ENCODE data around the gene NCAM2. TPM values are rescaled to one million over a fixed set of nuclear protein-coding genes. Genes with fewer than 3 reads are reported as not detected.

NCAM2 gene
- total and polyA plus RNA-seq, 2 donors, result 2.8 to 20.1 TPM

DNA sequence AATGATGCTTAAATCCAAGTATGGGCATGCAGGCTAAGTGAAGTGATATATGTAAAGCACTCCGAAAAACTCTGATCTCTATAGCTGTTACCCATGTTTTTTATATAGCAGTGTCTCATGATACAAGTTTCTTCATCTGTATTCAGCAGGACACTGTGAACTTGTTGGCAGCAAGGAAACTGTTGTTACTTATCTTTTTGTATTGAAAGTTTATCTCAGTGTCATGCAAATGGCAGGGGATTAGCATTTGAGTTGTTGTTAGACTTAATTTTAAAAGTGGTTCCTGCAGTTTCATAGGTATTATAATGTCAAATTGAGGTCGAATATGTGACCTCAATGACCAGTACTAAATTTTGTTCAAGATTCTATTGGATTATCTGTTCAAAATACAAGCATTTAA is 47.9 kb downstream of the NCAM2 start:
- 22% methylated on average over 2 of the region's 2 CpGs for WGBS
- H3K36me3 ChIP-seq (ENCODE audit: insufficient read depth), result no peaks in the 10 kb centered on the region
- no peak overlapping the region for H3K4me3 ChIP-seq (ENCODE audit: low read depth, low read length)
- H3K27ac ChIP-seq (ENCODE audit: low read depth), result no peak overlapping the region
- DNase-seq (ENCODE audit: extremely low spot score), result no peak
- H3K4me1 ChIP-seq (ENCODE audit: insufficient read depth), result no peaks in the 10 kb centered on the region

DNA sequence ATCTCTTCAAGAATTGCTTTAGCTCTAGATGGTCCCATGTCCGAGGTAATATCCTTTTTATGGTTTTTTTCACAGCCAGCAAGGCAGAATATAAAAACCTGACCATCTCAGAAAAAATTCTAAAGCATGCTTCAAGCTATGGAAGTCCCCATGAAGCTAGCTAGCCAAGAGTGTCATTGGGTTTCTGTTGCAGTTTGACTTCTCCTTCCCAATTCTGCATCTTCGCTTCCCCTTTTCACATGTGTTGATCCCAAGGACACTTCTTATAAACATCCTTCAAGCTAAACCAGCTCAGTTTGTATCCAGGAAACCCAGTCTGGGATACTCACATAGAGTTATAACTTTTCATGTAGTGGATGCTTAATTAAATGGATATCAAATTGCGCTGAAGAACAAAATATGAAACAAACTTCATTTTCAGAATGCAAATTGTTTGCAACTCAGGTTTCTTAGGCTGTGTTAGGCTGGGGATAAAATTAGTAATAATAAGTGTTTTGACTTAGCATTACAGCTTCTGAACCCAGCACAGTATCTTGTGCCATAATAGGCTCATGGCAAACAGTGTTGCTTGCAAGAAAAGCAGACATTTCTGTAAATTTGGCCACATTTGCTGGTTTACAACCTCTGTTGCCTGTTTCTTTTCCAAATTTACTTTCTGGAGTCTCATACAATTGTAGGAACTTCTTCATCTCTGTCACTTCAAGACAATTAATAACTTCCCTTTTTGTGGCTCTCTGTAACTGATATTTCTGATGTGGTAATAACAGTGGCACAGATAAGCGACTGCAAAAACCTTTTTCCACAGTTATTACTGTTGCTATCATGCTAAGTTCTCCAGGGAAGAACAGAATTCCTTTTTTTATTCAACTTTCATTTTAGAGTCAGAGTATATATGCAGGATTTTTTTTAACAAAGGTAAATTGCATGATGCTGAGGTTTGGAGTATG is 53.2 kb downstream of the NCAM2 start:
- Histone ChIP-seq H3K4me3 (ENCODE audit: low read depth, low read length) (no peak overlapping the region), H3K36me3 (ENCODE audit: insufficient read depth) (no peaks in the 10 kb centered on the region), H3K27ac (ENCODE audit: low read depth) (no peak overlapping the region), H3K4me1 (ENCODE audit: insufficient read depth) (no peaks in the 10 kb centered on the region)
- WGBS, result 65% methylated on average over 4 of the region's 4 CpGs
- DNase-seq (ENCODE audit: extremely low spot score), result no peak

DNA sequence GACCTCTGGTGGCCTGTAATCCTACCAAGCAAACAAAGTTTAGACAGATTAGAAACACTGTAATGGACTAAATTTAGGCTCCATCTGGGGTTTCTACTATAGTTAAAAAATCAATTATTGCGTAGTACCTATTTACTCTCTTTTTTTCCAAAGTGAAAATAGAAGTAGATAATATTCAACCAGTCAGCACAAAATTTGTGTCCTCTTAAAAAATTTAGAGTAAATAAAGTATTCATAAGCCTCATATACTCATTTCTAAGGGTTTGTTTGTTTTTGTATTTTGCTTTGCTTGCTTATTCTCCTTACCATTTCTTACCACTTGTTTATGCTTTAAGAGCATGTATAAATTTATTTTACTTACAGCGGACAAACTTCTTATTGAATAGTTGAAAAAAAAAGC is 54.5 kb downstream of the NCAM2 start:
- Histone ChIP-seq H3K36me3 (ENCODE audit: insufficient read depth) (no peaks in the 10 kb centered on the region), H3K4me1 (ENCODE audit: insufficient read depth) (no peaks in the 10 kb centered on the region), H3K27ac (ENCODE audit: low read depth) (no peak overlapping the region), H3K4me3 (ENCODE audit: low read depth, low read length) (no peak overlapping the region)
- WGBS, result 94% methylated on average over 2 of the region's 2 CpGs
- no peak for DNase-seq (ENCODE audit: extremely low spot score)

DNA sequence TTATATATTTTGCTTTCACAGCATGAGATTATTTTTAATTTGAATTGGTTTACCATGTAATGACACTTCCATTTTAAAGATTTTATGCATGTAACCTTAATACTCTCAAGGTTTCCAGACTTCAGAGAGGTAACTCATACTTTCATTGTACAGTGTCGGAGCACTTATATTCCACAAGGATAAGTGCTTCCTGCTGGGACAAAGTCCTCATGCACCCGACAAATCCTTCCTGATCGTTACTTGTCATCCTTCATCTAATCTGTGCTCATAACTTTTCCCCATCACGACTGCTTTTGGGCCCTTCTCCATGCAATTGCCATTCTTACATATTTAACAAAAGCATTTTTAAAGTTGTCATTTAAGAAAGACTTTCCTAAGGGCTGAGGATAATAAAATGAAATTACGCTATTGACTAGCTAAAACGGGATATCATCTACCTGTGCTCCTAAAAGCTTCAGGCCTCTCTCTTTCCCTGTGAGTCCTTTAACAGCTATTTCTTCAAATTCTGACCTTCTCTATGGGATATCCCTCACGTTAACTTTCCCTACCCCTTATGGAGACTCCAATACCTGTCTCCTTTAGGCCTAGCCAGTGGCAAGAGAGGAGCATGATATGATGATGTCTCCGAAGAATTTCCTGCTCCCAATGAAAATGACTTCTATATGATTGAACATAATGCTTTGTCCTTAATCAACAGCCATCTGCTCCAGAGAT is 59.3 kb downstream of the NCAM2 start:
- WGBS, result 85% methylated on average over 8 of the region's 8 CpGs
- Histone ChIP-seq H3K4me3 (ENCODE audit: low read depth, low read length) (no peak overlapping the region), H3K36me3 (ENCODE audit: insufficient read depth) (no peaks in the 10 kb centered on the region), H3K27ac (ENCODE audit: low read depth) (no peak overlapping the region), H3K4me1 (ENCODE audit: insufficient read depth) (no peaks in the 10 kb centered on the region)
- DNase-seq (ENCODE audit: extremely low spot score), result no peak

DNA sequence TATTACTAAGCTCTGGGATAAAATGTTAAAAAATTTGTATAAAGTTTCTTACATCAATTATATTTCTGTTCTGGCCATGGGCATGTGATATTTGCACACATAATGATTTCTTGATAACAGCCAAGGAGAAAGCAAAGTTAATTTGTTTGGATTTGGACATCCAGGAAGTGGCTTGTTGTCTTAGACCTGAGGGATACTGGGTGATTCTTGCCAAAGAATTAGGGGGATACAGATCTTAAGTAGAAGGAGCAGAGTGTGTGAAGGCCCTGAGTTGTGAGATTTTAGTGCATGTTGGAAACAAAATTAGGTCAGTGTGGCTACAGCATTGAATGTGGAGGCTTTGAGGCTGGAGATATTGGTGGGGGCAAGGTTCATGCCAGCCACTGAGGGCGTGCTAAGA is 65.6 kb downstream of the NCAM2 start:
- no peaks in the 10 kb centered on the region for H3K36me3 ChIP-seq (ENCODE audit: insufficient read depth)
- DNase-seq (ENCODE audit: extremely low spot score), result no peak
- H3K27ac ChIP-seq (ENCODE audit: low read depth), result no peak overlapping the region
- H3K4me3 ChIP-seq (ENCODE audit: low read depth, low read length), result no peak overlapping the region
- H3K4me1 ChIP-seq (ENCODE audit: insufficient read depth), result no peaks in the 10 kb centered on the region
- 39% methylated on average over 1 of the region's 1 CpG for WGBS

DNA sequence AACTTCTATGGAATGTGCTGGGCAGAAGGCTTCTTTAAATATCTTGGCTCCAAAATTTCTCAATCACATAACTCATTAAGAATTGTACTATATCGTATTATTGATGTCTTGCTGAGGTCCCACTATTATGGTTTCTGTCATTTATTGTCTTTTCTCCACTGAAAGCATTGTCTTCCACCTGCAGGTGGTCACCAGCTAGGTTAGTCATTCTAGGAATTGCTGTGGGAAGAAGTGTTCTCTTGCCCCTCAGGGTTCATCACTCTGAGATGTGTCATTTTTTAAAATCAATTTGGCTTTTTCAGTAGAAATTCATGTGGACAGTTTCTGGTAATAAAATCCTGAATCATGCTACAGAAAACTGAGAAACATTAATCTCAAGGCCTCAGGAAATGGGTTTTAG is 66.1 kb downstream of the NCAM2 start:
- no peaks in the 10 kb centered on the region for H3K4me1 ChIP-seq (ENCODE audit: insufficient read depth)
- H3K36me3 ChIP-seq (ENCODE audit: insufficient read depth), result no peaks in the 10 kb centered on the region
- WGBS, result 64% methylated on average over 1 of the region's 1 CpG
- no peak for DNase-seq (ENCODE audit: extremely low spot score)
- no peak overlapping the region for H3K4me3 ChIP-seq (ENCODE audit: low read depth, low read length)
- no peak overlapping the region for H3K27ac ChIP-seq (ENCODE audit: low read depth)

DNA sequence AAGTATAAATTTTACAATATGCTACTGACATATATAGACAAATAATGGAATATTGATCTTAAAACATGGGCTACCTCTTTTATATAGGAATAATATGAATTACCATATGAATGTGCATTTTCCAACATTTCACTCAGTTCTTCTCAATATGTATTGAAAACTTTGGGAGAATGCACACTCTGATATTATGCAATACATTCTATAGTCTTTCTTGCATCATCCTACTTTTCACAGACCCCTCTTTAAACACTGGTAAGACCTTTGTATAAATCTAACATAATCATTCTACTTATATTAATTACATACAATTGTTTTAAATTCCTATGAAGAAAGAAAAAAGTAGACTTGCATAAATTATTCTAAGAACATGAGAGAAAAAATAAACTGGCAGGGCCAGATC is 69.2 kb downstream of the NCAM2 start:
- no peaks in the 10 kb centered on the region for H3K36me3 ChIP-seq (ENCODE audit: insufficient read depth)

DNA sequence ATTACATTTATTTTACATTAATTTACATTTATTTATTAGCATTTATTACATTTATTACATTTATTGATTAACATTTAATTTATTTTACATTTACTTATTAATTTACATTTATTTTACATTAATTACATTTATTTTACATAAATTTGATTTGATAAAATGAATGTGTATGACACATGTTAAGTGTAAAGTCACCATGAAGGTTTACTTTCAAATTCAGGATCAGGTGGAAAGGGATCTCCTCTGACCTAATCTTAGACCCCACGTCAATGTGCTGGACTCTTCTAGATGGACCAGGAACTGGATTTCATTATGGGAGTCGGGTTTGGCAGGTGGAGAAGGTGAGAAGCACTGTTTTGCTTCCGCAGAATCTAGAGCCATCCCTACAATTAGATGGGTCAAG is 76.1 kb downstream of the NCAM2 start:
- WGBS, result 80% methylated on average over 3 of the region's 3 CpGs

More for the DNA sequence above, 69.2 kb downstream of the NCAM2 start:
- Histone ChIP-seq H3K4me3 (ENCODE audit: low read depth, low read length) (no peak overlapping the region), H3K4me1 (ENCODE audit: insufficient read depth) (no peaks in the 10 kb centered on the region), H3K27ac (ENCODE audit: low read depth) (no peak overlapping the region)
- DNase-seq (ENCODE audit: extremely low spot score), result no peak

DNA sequence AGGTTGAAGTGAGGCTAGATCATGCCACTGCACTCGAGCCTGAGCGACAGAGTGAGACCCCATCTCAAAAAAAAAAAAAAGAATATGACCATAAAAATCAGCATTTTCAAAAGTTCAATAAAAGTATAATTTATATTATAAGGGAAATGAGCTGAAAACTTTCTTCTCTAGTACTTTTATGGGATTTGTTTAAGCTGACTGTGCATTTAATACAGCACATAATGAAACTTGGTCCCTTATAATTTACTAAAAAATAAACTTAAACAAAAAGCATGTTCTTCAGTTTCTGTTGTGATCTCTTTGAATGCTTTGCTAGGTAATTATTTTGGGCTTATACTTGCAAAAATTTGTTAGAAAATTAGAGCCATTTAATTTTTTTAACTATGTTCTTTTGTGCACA is 77.8 kb downstream of the NCAM2 start:
- Histone ChIP-seq H3K36me3 (ENCODE audit: insufficient read depth) (no peaks in the 10 kb centered on the region), H3K4me3 (ENCODE audit: low read depth, low read length) (no peak overlapping the region), H3K4me1 (ENCODE audit: insufficient read depth) (no peaks in the 10 kb centered on the region), H3K27ac (ENCODE audit: low read depth) (no peak overlapping the region)
- DNase-seq (ENCODE audit: extremely low spot score), result no peak
- WGBS, result 94% methylated on average over 2 of the region's 2 CpGs

More for the DNA sequence above, 76.1 kb downstream of the NCAM2 start:
- H3K4me3 ChIP-seq (ENCODE audit: low read depth, low read length), result no peak overlapping the region
- DNase-seq (ENCODE audit: extremely low spot score), result no peak
- H3K27ac ChIP-seq (ENCODE audit: low read depth), result no peak overlapping the region
- H3K36me3 ChIP-seq (ENCODE audit: insufficient read depth), result no peaks in the 10 kb centered on the region
- H3K4me1 ChIP-seq (ENCODE audit: insufficient read depth), result no peaks in the 10 kb centered on the region

DNA sequence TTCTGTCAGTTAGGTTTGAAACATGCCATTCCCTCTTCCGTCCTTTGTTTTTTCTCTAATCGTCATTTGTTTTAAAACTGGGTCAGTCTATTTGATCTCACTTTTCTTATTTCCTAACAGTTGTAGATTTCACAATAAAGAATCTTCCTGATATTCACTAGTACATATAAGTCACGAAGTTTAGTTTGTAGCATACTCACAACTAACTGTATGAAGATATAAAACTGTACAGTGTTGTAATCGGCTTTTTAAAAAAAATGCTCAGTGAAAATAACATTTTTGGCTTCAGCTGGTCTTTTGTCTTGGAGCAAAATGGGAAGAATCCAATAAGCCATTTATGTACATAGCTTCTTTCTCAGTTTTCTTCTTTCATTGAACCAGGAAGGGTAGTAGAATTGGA is 78.3 kb downstream of the NCAM2 start:
- Histone ChIP-seq H3K27ac (ENCODE audit: low read depth) (no peak overlapping the region), H3K36me3 (ENCODE audit: insufficient read depth) (no peaks in the 10 kb centered on the region), H3K4me1 (ENCODE audit: insufficient read depth) (no peaks in the 10 kb centered on the region), H3K4me3 (ENCODE audit: low read depth, low read length) (no peak overlapping the region)
- no peak for DNase-seq (ENCODE audit: extremely low spot score)
- WGBS, result 68% methylated on average over 4 of the region's 4 CpGs

DNA sequence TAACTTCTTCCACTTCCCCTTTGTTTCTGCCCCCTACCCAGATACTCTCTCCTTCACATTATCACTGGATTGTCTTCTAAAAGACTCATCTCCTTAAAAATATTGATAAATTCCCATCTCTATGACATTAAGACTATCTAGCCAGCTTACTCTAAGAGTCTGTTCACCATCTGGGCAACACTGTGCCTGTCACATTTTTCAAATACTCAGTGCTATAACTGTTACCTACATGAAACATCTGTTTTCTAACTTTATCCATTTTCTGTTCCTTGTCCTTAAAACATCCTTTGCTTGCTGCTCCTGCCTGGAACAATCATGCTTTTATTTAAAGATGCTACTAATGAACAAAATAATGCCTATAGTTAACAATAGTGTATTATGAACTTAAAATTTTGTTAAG is 81.4 kb downstream of the NCAM2 start:
- H3K36me3 ChIP-seq (ENCODE audit: insufficient read depth), result no peaks in the 10 kb centered on the region
- no peak for DNase-seq (ENCODE audit: extremely low spot score)
- H3K27ac ChIP-seq (ENCODE audit: low read depth), result no peak overlapping the region
- no peak overlapping the region for H3K4me3 ChIP-seq (ENCODE audit: low read depth, low read length)
- H3K4me1 ChIP-seq (ENCODE audit: insufficient read depth), result no peaks in the 10 kb centered on the region

DNA sequence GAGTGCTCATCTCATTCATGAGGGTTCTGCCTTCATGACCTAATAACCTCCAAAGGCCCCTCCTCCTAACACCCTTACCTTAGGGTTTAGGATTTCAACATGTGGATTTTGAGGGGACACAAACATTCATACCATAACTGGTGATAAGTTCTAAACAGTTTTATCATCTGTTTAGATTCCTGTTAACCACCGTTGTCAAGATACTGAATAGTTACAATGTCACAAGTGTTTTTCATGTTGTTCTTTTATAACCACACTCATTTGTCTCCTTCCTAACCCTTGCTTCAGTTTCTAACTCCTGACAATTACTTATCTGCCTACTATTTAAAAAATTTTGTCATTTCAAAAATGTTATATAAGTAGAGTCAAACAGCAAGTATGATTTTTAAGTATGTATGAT is 86.0 kb downstream of the NCAM2 start:
- WGBS, result 13% methylated on average over 1 of the region's 1 CpG
- Histone ChIP-seq H3K4me1 (ENCODE audit: insufficient read depth) (no peaks in the 10 kb centered on the region), H3K36me3 (ENCODE audit: insufficient read depth) (no peaks in the 10 kb centered on the region), H3K27ac (ENCODE audit: low read depth) (no peak overlapping the region), H3K4me3 (ENCODE audit: low read depth, low read length) (no peak overlapping the region)
- no peak for DNase-seq (ENCODE audit: extremely low spot score)

DNA sequence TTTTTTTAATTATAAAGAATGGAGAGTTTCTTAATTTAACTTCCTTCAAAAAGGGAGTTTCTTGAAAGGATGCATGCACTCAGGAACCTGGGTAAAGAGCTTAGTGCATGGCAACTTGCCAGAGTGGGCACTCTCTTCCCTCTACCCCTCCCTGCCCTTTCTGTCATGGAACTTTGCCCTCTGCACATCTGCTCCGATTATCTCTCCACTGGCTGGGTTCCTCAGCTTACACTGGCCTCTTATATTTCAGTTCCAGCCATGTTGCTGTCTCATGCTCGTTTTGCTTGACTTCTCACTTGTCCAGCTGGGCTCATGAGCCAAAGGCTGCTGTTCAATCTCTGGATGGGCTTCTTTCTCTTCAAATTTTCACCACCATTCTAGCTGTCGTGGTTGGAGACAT is 87.0 kb downstream of the NCAM2 start:
- H3K4me1 ChIP-seq (ENCODE audit: insufficient read depth), result no peaks in the 10 kb centered on the region
- H3K4me3 ChIP-seq (ENCODE audit: low read depth, low read length), result no peak overlapping the region
- DNase-seq (ENCODE audit: extremely low spot score), result no peak
- 72% methylated on average over 3 of the region's 3 CpGs for WGBS
- no peaks in the 10 kb centered on the region for H3K36me3 ChIP-seq (ENCODE audit: insufficient read depth)
- H3K27ac ChIP-seq (ENCODE audit: low read depth), result no peak overlapping the region

DNA sequence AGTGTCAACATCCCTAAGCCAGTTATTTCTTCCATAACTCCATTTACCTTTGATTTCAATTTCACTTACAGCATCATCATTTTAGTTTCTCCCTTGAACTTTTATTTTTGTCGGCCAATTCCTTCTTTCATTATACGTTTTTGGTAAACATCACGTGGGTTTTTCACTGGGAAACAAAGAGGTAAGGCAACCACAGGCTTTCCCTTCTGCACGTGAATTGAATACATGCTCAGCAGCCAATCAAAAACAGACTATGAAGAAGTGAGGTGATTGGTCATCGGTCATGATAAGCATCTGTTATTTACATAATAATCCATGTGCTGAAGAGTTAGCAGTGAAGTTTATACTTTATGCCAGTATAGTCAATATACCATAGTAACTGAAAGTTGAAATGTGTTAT is 98.7 kb downstream of the NCAM2 start:
- no peaks in the 10 kb centered on the region for H3K36me3 ChIP-seq (ENCODE audit: insufficient read depth)
- no peaks in the 10 kb centered on the region for H3K4me1 ChIP-seq (ENCODE audit: insufficient read depth)
- DNase-seq (ENCODE audit: extremely low spot score), result no peak
- WGBS, result 68% methylated on average over 5 of the region's 5 CpGs
- no peak overlapping the region for H3K27ac ChIP-seq (ENCODE audit: low read depth)
- H3K4me3 ChIP-seq (ENCODE audit: low read depth, low read length), result no peak overlapping the region

Data from urinary bladder (tissue), 4 donors.